Rectal smooth muscle tissue (tissue), 1 donor: ENCODE measurements around the gene TTLL7.

Experiments used
- H3K27ac ChIP-seq: one replicate; pipeline ENCODE4 v1.7.0; 2013; ENCODE audit warnings: low read depth, low read length, inconsistent platforms
- H3K27me3 ChIP-seq: one replicate; pipeline ENCODE4 v1.7.0; 2013; ENCODE audit warnings: low read length; ENCODE audit not compliant: control insufficient read depth, insufficient read depth
- H3K36me3 ChIP-seq: one replicate; pipeline ENCODE4 v1.7.0; 2013; ENCODE audit warnings: low read length; ENCODE audit not compliant: control insufficient read depth, insufficient read depth
- H3K4me1 ChIP-seq: one replicate; pipeline ENCODE4 v1.7.0; 2013; ENCODE audit warnings: low read length; ENCODE audit not compliant: control insufficient read depth, insufficient read depth
- H3K4me3 ChIP-seq: one replicate; pipeline ENCODE4 v1.7.0; 2013; ENCODE audit warnings: low read length
- H3K9ac ChIP-seq: one replicate; pipeline ENCODE4 v1.7.0; 2013; ENCODE audit warnings: low read length

Gene TTLL7

GRCh38 chr1:83822208-83822607 lies 176.7 kb downstream of the TTLL7 start:
- no peaks in the 10 kb centered on the region for H3K27me3 ChIP-seq
- no peaks in the 10 kb centered on the region for H3K4me1 ChIP-seq
- H3K36me3 ChIP-seq = no peaks in the 10 kb centered on the region
- H3K27ac ChIP-seq = no peak overlapping the region
- no peak overlapping the region for H3K9ac ChIP-seq
- H3K4me3 ChIP-seq = no peak overlapping the region

DNA sequence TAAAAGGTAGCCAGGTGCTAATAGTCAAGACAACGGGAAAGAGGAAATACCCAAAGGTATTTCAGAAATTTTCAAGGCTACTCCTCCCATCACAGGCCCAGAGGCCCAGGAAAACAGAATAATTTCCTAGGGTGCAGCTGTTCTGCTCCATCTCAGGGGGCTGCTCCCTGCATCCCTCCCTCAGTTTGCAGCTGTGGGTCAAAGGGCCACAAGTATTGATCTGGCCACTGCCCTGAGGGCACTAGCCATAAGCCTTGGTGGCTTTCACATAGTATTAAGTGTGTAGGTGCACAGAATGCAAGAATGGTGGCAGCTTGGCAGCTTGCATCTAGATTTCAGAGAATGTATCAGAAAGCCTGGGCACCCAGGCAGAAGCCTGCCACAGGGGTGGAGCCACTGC lies 179.5 kb downstream of the TTLL7 start:
- H3K4me1 ChIP-seq = no peaks in the 10 kb centered on the region
- H3K4me3 ChIP-seq = no peak overlapping the region
- H3K27ac ChIP-seq = no peak overlapping the region
- no peaks in the 10 kb centered on the region for H3K36me3 ChIP-seq
- no peaks in the 10 kb centered on the region for H3K27me3 ChIP-seq
- no peak overlapping the region for H3K9ac ChIP-seq

DNA sequence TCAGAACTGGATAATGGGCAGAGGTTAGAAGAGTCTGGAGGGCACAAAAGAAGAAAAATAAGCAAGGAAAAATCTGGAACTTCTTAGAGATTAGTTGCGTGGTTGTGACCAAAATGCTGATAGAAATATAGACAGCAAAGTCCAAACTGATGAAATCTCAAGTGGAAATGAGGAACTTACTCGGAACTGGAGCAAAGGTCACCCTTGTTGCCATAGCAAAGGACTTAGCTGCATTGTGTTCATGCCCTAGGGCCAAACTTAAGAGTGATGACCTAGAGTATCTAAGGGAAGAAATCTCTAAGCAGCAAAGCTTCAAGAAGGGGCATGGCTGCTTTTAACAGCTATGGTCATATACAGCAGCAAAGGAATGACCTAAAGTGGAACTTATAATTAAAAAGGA lies 180.0 kb downstream of the TTLL7 start:
- H3K4me3 ChIP-seq = no peak overlapping the region
- H3K9ac ChIP-seq = no peak overlapping the region
- H3K27me3 ChIP-seq = no peaks in the 10 kb centered on the region
- no peak overlapping the region for H3K27ac ChIP-seq
- H3K36me3 ChIP-seq = no peaks in the 10 kb centered on the region
- no peaks in the 10 kb centered on the region for H3K4me1 ChIP-seq

- H3K27me3 ChIP-seq = no peaks in the 10 kb centered on the region
- H3K4me1 ChIP-seq = no peaks in the 10 kb centered on the region
- H3K36me3 ChIP-seq = no peaks in the 10 kb centered on the region
- H3K27ac ChIP-seq = no peak overlapping the region
- no peak overlapping the region for H3K4me3 ChIP-seq
- H3K9ac ChIP-seq = no peak overlapping the region
These were observed 182.1 kb downstream of the TTLL7 start for GRCh38 chr1:83816836-83817235.

DNA sequence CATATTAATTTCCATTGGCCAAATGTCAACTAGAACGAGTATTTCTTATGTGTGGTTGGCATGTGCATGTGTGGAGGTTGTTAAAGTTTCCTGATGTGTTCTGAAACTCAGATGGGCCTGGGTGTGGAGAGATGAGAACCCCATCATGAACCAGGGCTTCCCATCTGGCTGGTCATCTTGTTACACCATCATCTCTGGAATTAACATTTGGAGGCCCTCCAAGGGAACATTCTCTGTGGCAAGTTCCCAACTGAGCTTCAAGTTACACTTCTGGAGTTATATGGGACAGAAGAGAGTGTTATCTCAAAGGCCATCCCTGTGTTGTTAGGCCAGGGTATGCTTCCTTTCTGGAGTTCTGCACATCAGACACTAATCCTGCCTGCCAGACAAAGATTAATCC lies 183.6 kb downstream of the TTLL7 start:
- Histone ChIP-seq H3K27ac (no peak overlapping the region), H3K27me3 (no peaks in the 10 kb centered on the region), H3K4me3 (no peak overlapping the region), H3K4me1 (no peaks in the 10 kb centered on the region), H3K9ac (no peak overlapping the region), H3K36me3 (no peaks in the 10 kb centered on the region)
